ENCODE measurements around the gene HEXIM1. TPM values are rescaled to one million over a fixed set of nuclear protein-coding genes. Genes with fewer than 3 reads are reported as not detected.

HEXIM1 gene
- total RNA-seq, 6 experiments from 2014 or later = 14.0 to 27.1 (median 19.6) TPM

DNA sequence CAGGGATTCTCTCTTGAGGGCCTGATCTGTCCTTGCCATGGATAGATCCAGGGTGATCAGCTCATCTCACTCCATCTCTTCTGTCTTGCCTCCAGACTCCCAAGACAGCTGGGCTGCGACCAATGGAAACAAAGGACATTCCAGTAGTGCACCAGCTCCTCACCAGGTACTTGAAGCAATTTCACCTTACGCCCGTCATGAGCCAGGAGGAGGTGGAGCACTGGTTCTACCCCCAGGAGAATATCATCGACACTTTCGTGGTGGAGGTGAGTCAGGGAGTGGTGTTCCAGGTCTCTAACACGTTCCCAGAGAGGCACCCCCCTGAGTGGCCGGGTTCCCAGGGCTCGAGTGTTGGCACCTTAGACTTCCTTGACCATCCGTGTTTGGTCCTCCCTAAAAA lies 45.4 kb upstream of the HEXIM1 start:
- intact Hi-C loops (cut with DNase I) = loop anchor here (5.0 to 10.0 kb wide), 2 partner anchors 68 to 71 kb away; no protein-coding TSS in a partner anchor
- ATAC-seq (no peak), DNase-seq (no peak)
- no peak for TF ChIP-seq POLR2A (IDR thresholded peaks at IDR 0.05)
- TF ChIP-seq, protein P1, sequence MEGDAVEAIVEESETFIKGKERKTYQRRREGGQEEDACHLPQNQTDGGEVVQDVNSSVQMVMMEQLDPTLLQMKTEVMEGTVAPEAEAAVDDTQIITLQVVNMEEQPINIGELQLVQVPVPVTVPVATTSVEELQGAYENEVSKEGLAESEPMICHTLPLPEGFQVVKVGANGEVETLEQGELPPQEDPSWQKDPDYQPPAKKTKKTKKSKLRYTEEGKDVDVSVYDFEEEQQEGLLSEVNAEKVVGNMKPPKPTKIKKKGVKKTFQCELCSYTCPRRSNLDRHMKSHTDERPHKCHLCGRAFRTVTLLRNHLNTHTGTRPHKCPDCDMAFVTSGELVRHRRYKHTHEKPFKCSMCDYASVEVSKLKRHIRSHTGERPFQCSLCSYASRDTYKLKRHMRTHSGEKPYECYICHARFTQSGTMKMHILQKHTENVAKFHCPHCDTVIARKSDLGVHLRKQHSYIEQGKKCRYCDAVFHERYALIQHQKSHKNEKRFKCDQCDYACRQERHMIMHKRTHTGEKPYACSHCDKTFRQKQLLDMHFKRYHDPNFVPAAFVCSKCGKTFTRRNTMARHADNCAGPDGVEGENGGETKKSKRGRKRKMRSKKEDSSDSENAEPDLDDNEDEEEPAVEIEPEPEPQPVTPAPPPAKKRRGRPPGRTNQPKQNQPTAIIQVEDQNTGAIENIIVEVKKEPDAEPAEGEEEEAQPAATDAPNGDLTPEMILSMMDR (IDR thresholded peaks at IDR 0.05) = no peak
- no peaks in the 10 kb centered on the region for H3K9me3 ChIP-seq
- H3K36me3 ChIP-seq = peaks cover 0 to 95% (median 51%) of the 10 kb centered on the region in 4 donors
- H3K4me3 ChIP-seq = no peak overlapping the region
- H3K27ac ChIP-seq = no peak overlapping the region
- H3K27me3 ChIP-seq = no peaks in the 10 kb centered on the region
- no peaks in the 10 kb centered on the region for H3K4me1 ChIP-seq
- 91% methylated on average over 8 of the region's 9 CpGs for WGBS (ENCODE audit: insufficient coverage, low coverage, low lambda C conversion rate, missing lambda C conversion rate)

DNA sequence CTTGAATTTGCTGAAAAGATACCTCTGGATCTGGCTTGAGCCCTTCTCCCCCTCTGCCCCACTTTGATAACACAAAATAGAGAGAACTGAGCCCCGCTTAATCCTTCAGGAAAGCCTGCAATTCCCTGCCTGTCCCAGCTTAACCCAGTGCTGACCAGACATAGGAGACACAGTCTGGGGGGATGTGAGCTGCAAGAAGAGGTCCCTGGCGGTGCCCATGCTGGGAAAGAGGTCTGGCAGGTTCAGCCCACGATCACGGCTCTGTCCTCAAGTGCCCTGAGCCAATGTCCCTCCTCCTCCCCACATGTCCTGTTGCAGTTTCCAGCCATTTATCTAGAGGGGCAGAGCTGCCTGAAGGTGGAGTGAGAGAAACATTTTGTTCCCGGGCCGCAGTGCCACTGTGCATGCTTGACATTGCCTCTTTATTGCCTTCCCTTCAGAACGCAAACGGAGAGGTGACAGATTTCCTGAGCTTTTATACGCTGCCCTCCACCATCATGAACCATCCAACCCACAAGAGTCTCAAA lies 44.9 kb upstream of the HEXIM1 start:
- TF ChIP-seq, protein P1 (IDR thresholded peaks at IDR 0.05) = no peak
- no peak for TF ChIP-seq POLR2A (IDR thresholded peaks at IDR 0.05)
- intact Hi-C loops (cut with DNase I) = loop anchor here (5.0 to 10.0 kb wide), 2 partner anchors 69 to 71 kb away; no protein-coding TSS in a partner anchor
- DNase-seq = no peak
- Histone ChIP-seq H3K9me3 (no peaks in the 10 kb centered on the region), H3K4me3 (no peak overlapping the region), H3K27ac (no peak overlapping the region), H3K27me3 (no peaks in the 10 kb centered on the region), H3K4me1 (no peaks in the 10 kb centered on the region), H3K36me3 (peaks cover 0 to 94% (median 49%) of the 10 kb centered on the region in 4 donors)
- ATAC-seq = no peak
- 89% methylated on average over 6 of the region's 9 CpGs for WGBS (ENCODE audit: insufficient coverage, low coverage, low lambda C conversion rate, missing lambda C conversion rate)

- Histone ChIP-seq H3K36me3 (peaks cover 0 to 89% (median 47%) of the 10 kb centered on the region in 4 donors), H3K4me1 (no peaks in the 10 kb centered on the region), H3K27ac (no peak overlapping the region), H3K4me3 (no peak overlapping the region), H3K27me3 (no peaks in the 10 kb centered on the region), H3K9me3 (no peaks in the 10 kb centered on the region)
- 71% methylated on average over 2 of the region's 8 CpGs for WGBS (ENCODE audit: insufficient coverage, low coverage, low lambda C conversion rate, missing lambda C conversion rate)
- intact Hi-C loops (cut with DNase I) = loop anchor here (5.0 to 10.0 kb wide), 2 partner anchors 69 to 72 kb away; no protein-coding TSS in a partner anchor
- DNase-seq (no peak), ATAC-seq (no peak)
- no peak for TF ChIP-seq POLR2A (IDR thresholded peaks at IDR 0.05)
- TF ChIP-seq, protein P1 (IDR thresholded peaks at IDR 0.05) = no peak
Measured at GRCh38 chr17:45104029-45104428, 44.2 kb upstream of the HEXIM1 start.

DNA sequence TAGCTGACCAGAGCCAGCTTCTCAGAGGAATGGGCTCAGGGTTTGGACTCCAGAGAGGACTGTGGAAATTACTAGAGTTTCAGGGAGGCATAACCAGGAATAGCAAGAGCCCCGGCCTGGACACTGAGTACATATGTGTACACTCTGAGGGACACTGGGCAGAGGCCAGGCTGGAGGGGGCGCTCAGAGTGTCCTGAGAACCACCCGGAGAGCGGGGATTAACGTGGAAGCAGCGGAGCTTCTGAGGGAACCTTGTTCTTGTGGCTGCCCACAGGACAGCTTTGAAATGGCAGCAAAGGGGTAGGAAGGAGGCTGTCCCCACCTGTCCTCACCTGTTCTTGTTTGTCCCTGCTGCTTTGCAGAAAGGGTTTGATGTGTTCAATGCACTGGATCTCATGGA lies 43.8 kb upstream of the HEXIM1 start:
- DNase-seq = no peak
- intact Hi-C loops (cut with DNase I) = loop anchor here (5.0 to 10.0 kb wide), 2 partner anchors 70 to 72 kb away; no protein-coding TSS in a partner anchor
- ATAC-seq = no peak
- Histone ChIP-seq H3K36me3 (peaks cover 0 to 84% (median 46%) of the 10 kb centered on the region in 4 donors), H3K27me3 (no peaks in the 10 kb centered on the region), H3K27ac (no peak overlapping the region), H3K4me1 (no peaks in the 10 kb centered on the region), H3K9me3 (no peaks in the 10 kb centered on the region), H3K4me3 (no peak overlapping the region)
- 100% methylated on average over 2 of the region's 6 CpGs for WGBS (ENCODE audit: insufficient coverage, low coverage, low lambda C conversion rate, missing lambda C conversion rate)
- TF ChIP-seq, protein P1 (IDR thresholded peaks at IDR 0.05) = no peak
- TF ChIP-seq POLR2A (IDR thresholded peaks at IDR 0.05) = no peak
